Mesothelial cell of epicardium (in vitro differentiated cells): Measurements from ENCODE around the gene BOK. TPM values are rescaled to one million over a fixed set of nuclear protein-coding genes. Genes with fewer than 3 reads are reported as not detected.

Experiments
- DNase-seq, 2 experiments: peaks; one replicate each; pipeline ENCODE4 v3.0.0; 2021; ENCODE audit warnings: low spot score in 2 of 2; ENCODE audit not compliant: unreplicated experiment in 2 of 2
- H3K27ac Mint-ChIP-seq: 2 replicates; pipeline ENCODE4 v1.8.0; 2021; ENCODE audit warnings: mixed read lengths
- H3K27me3 Mint-ChIP-seq: 2 replicates; pipeline ENCODE4 v1.8.0; 2021; ENCODE audit warnings: low read depth, mixed read lengths
- H3K36me3 Mint-ChIP-seq: 2 replicates; pipeline ENCODE4 v1.8.0; 2021; ENCODE audit warnings: mixed read lengths
- H3K4me1 Mint-ChIP-seq: 2 replicates; pipeline ENCODE4 v1.8.0; 2021; ENCODE audit warnings: mixed read lengths
- H3K4me3 Mint-ChIP-seq: 2 replicates; pipeline ENCODE4 v1.8.0; 2021; ENCODE audit warnings: mild to moderate bottlenecking, moderate library complexity, mixed read lengths
- H3K9me3 Mint-ChIP-seq: 2 replicates; pipeline ENCODE4 v1.8.0; 2021; ENCODE audit warnings: mixed read lengths
- CTCF ChIP-seq: fragments of 200-600 bp; sonication (generic); IDR thresholded peaks from one replicate; pipeline ENCODE4 v1.5.0; 2021; ENCODE audit warnings: antibody characterized with exemption; ENCODE audit not compliant: unreplicated experiment
- total RNA-seq: library from RNA; stranded (reverse); gene quantifications from 3 replicates; pipeline ENCODE4 v1.2.1, GENCODE V29; 2021

The BOK gene
- total RNA-seq, 1 donor from 2014 or later: 36.0 TPM

- Mint-ChIP-seq H3K27me3 (no peaks in the 10 kb centered on the region), H3K9me3 (no peaks in the 10 kb centered on the region), H3K36me3 (peaks cover 32% of the 10 kb centered on the region)
These were observed 44.2 kb downstream of the BOK start for GRCh38 chr2:241602720-241603119.

GRCh38 chr2:241603686-241604085 lies 45.1 kb downstream of the BOK start:
- no peaks in the 10 kb centered on the region for H3K27me3 Mint-ChIP-seq
- no peaks in the 10 kb centered on the region for H3K9me3 Mint-ChIP-seq
- H3K27ac Mint-ChIP-seq: no peak overlapping the region
- no peak for DNase-seq
- peaks cover 31% of the 10 kb centered on the region for H3K36me3 Mint-ChIP-seq
- TF ChIP-seq CTCF: no peak
- no peaks in the 10 kb centered on the region for H3K4me1 Mint-ChIP-seq
- no peak overlapping the region for H3K4me3 Mint-ChIP-seq

More at GRCh38 chr2:241602720-241603119, 44.2 kb downstream of the BOK start:
- Mint-ChIP-seq H3K4me1 (no peaks in the 10 kb centered on the region), H3K27ac (no peak overlapping the region), H3K4me3 (no peak overlapping the region)
- TF ChIP-seq CTCF: no peak
- no peak for DNase-seq

- H3K4me3 Mint-ChIP-seq: no peak overlapping the region
- H3K4me1 Mint-ChIP-seq: peaks cover 2% of the 10 kb centered on the region
- H3K27me3 Mint-ChIP-seq: no peaks in the 10 kb centered on the region
- no peak overlapping the region for H3K27ac Mint-ChIP-seq
- H3K9me3 Mint-ChIP-seq: no peaks in the 10 kb centered on the region
- TF ChIP-seq CTCF: no peak
- H3K36me3 Mint-ChIP-seq: peaks cover 19% of the 10 kb centered on the region
- no peak for DNase-seq
These were observed 47.6 kb downstream of the BOK start for GRCh38 chr2:241606186-241606585.

- DNase-seq: no peak
- Mint-ChIP-seq H3K4me3 (no peak overlapping the region), H3K9me3 (no peaks in the 10 kb centered on the region), H3K27ac (no peak overlapping the region), H3K4me1 (peaks cover 2% of the 10 kb centered on the region), H3K27me3 (no peaks in the 10 kb centered on the region), H3K36me3 (peaks cover 11% of the 10 kb centered on the region)
- TF ChIP-seq CTCF: no peak
These were observed 48.8 kb downstream of the BOK start for GRCh38 chr2:241607162-241607885.

- no peaks in the 10 kb centered on the region for H3K9me3 Mint-ChIP-seq
- DNase-seq: no peak
- peak overlapping the region; percentile 60 for H3K4me3 Mint-ChIP-seq
- TF ChIP-seq CTCF: no peak
- peaks cover 7% of the 10 kb centered on the region for H3K36me3 Mint-ChIP-seq
- H3K4me1 Mint-ChIP-seq: peaks cover 2% of the 10 kb centered on the region
- no peaks in the 10 kb centered on the region for H3K27me3 Mint-ChIP-seq
- no peak overlapping the region for H3K27ac Mint-ChIP-seq
These were observed 50.3 kb downstream of the BOK start for GRCh38 chr2:241608881-241609280.
